Left ventricle myocardium inferior (tissue), 1 donor: Measurements from ENCODE around the gene RESP18. TPM values are rescaled to one million over a fixed set of nuclear protein-coding genes. Genes with fewer than 3 reads are reported as not detected.
A peak's percentile ranks its signal among the peaks of the same experiment; 100 is the strongest.

Source experiments
- DNase-seq: peaks from one replicate; pipeline ENCODE4 v3.0.0-alpha.2; 2020
- H3K27ac ChIP-seq: fragments of 200-600 bp; replicated peaks from 2 replicates; pipeline ENCODE4 v1.8.0; 2021
- H3K27me3 ChIP-seq: fragments of 200-600 bp; 2 replicates; pipeline ENCODE4 v1.8.0; 2021; ENCODE audit warnings: low read depth
- H3K36me3 ChIP-seq: fragments of 200-600 bp; 2 replicates; pipeline ENCODE4 v1.8.0; 2021
- H3K4me1 ChIP-seq: fragments of 200-600 bp; 2 replicates; pipeline ENCODE4 v1.8.0; 2021
- H3K4me3 ChIP-seq: fragments of 200-600 bp; 2 replicates; pipeline ENCODE4 v1.8.0; 2021; ENCODE audit warnings: mild to moderate bottlenecking, moderate library complexity
- H3K9me3 ChIP-seq: fragments of 200-600 bp; replicated peaks from 2 replicates; pipeline ENCODE4 v1.8.0; 2021
- CTCF ChIP-seq: fragments of 200-600 bp; IDR thresholded peaks from 2 replicates; pipeline ENCODE4 v1.8.0; 2021; ENCODE audit warnings: antibody characterized with exemption, mild to moderate bottlenecking, borderline replicate concordance
- intact Hi-C: fragments of 100-400 bp; cut with micrococcal nuclease; formaldehyde crosslinking; loops from one replicate; pipeline ENCODE4 v1.11.0; 2022
- long read RNA-seq: library from polyadenylated mRNA; unstranded; transcript quantifications from one replicate; pipeline ENCODE4 v2.0.0, GENCODE V29; 2021
- total RNA-seq: library from RNA; stranded (reverse); fragmentation: NEBNext Ultra II Directional; extraction: Animal tissue kit (Norgen Biotek cat#: 25700); gene quantifications from one replicate; pipeline ENCODE4 v1.2.1, GENCODE V29; 2021
- donor health status: DM: no; HTN: yes; CAD: no; lungs with severe emphysema.

Gene RESP18
- total RNA-seq = not detected
- long read RNA-seq = 0 reads

GRCh38 chr2:219332542-219332941 is at the start of gene RESP18:
Gene RESP18, minus strand, starts transcription at chr2:219332744.
- Histone ChIP-seq H3K27ac (no peak within 1 kb of the TSS), H3K4me3 (no peak within 1 kb of the TSS), H3K4me1 (no peaks in the 10 kb centered on the region), H3K9me3 (peaks cover 14% of the 10 kb centered on the region), H3K36me3 (no peaks in the 10 kb centered on the region), H3K27me3 (peaks cover 99% of the 10 kb centered on the region)
- no peak for TF ChIP-seq CTCF
- intact Hi-C loops = no loop called here
- DNase-seq = no peak

- H3K9me3 ChIP-seq = no peaks in the 10 kb centered on the region
- no peak overlapping the region for H3K27ac ChIP-seq
- DNase-seq = no peak
- peaks cover 66% of the 10 kb centered on the region for H3K36me3 ChIP-seq
- H3K4me3 ChIP-seq = no peak overlapping the region
- intact Hi-C loops = no loop called here
- no peaks in the 10 kb centered on the region for H3K27me3 ChIP-seq
- TF ChIP-seq CTCF = no peak
- peaks cover 26% of the 10 kb centered on the region for H3K4me1 ChIP-seq
Observed at GRCh38 chr2:219381448-219381847, 48.9 kb upstream of the RESP18 start.

DNA sequence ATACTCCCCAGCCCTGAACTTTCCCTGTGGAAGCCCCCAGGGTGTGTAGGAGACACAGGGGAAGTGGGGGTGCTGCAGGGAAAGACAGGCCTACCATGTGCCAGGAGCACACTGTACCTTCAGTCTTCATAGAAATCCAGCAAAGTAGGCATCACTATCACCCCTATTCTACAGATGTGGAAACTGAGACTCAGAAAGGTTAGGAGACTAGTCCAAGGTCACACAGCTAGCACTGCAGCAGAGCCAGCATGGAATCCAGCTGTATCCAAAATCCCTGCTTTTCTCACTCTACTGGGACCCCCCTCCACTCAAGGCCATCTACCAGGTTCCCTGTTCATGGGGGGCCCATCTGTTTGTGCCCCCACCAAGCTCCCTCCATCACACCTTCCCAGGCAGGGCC is 48.4 kb upstream of the RESP18 start:
- Histone ChIP-seq H3K36me3 (peaks cover 61% of the 10 kb centered on the region), H3K4me1 (peaks cover 21% of the 10 kb centered on the region), H3K9me3 (no peaks in the 10 kb centered on the region), H3K27me3 (no peaks in the 10 kb centered on the region), H3K27ac (no peak overlapping the region), H3K4me3 (no peak overlapping the region)
- intact Hi-C loops = no loop called here
- no peak for TF ChIP-seq CTCF
- no peak for DNase-seq

- Histone ChIP-seq H3K27me3 (no peaks in the 10 kb centered on the region), H3K9me3 (no peaks in the 10 kb centered on the region), H3K4me3 (no peak overlapping the region), H3K36me3 (peaks cover 53% of the 10 kb centered on the region), H3K4me1 (peaks cover 8% of the 10 kb centered on the region), H3K27ac (no peak overlapping the region)
- intact Hi-C loops = no loop called here
- TF ChIP-seq CTCF = no peak
- no peak for DNase-seq
Observed at GRCh38 chr2:219378163-219378851, 45.8 kb upstream of the RESP18 start.

GRCh38 chr2:219369447-219369861 is 36.9 kb upstream of the RESP18 start:
- H3K27me3 ChIP-seq = no peaks in the 10 kb centered on the region
- DNase-seq = peak; percentile 54
- peaks cover 14% of the 10 kb centered on the region for H3K36me3 ChIP-seq
- intact Hi-C loops = no loop called here
- peak overlapping the region; percentile 75 for H3K27ac ChIP-seq
- H3K4me1 ChIP-seq = peaks cover 18% of the 10 kb centered on the region
- H3K4me3 ChIP-seq = peak overlapping the region; percentile 35
- no peak for TF ChIP-seq CTCF
- H3K9me3 ChIP-seq = no peaks in the 10 kb centered on the region
